Kidney glomerular epithelial cell (primary cell): Measurements from ENCODE around the gene SUPT5H.
"Not testable (repeated sequence)": the region's sequence is repeated elsewhere in the genome, so short reads cannot be mapped to it uniquely, and the experiment has no call there.

Source experiments
- DNase-seq: peaks from one replicate; lab custom pipeline; 2025; lab: John Stamatoyannopoulos, UW

SUPT5H gene

GRCh38 chr19:39465956-39466747 is 20.8 kb downstream of the SUPT5H start:
- DNase-seq: no peak

DNA sequence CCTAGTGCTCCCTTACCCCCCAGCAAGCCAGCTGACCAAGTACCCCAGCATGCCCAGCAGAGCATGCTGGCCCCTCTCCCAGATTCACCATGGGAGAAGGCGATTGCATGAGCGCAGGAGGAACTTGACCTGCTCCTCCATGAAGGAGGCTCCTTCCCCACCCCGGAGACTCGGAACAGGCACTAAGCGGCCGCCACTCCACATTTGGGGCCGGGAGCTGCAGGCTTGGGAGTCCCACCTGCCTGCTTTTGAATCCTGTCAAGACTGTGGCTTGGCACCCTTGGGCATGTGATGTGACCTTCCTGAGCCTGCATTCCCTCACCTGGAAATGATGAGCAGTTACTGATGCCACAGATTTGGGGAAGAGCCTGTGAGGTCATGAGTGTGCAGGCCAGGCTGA is 22.6 kb downstream of the SUPT5H start:
- DNase-seq: no peak

GRCh38 chr19:39469036-39469435 is 23.7 kb downstream of the SUPT5H start:
- no peak for DNase-seq

GRCh38 chr19:39469567-39469966 is 24.2 kb downstream of the SUPT5H start:
- no peak for DNase-seq

DNA sequence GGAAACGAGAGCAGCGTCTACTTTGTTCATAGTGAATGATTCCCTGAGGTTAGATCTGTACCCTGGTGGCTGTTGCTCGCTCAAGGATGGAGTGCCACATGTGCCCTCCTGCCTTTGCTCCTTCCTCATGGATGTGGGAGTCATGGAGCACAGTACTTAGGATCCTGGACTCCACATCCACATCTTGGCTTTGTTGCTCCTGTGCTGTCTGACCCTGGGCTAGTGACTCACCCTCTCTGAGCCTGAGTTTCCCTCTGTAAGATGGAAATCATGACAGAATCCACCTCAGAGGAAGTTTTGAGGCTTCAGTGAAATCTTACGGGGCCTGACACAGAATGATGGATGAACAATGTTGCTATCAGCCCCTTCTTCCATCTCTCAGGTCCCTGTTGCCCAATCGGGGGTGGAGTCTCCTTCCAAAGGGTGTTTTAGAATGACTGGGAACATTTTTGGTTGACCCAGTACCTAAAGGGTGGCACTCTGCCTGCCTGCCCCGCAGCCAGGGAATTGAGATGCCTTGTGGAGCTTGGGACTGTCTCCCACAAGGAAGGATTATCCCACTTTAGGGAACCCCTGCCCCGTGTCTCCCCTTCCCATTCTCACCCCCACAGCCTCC is 25.4 kb downstream of the SUPT5H start:
- DNase-seq: no peak

- no peak for DNase-seq
Observed at GRCh38 chr19:39471756-39472536, 26.6 kb downstream of the SUPT5H start.

DNA sequence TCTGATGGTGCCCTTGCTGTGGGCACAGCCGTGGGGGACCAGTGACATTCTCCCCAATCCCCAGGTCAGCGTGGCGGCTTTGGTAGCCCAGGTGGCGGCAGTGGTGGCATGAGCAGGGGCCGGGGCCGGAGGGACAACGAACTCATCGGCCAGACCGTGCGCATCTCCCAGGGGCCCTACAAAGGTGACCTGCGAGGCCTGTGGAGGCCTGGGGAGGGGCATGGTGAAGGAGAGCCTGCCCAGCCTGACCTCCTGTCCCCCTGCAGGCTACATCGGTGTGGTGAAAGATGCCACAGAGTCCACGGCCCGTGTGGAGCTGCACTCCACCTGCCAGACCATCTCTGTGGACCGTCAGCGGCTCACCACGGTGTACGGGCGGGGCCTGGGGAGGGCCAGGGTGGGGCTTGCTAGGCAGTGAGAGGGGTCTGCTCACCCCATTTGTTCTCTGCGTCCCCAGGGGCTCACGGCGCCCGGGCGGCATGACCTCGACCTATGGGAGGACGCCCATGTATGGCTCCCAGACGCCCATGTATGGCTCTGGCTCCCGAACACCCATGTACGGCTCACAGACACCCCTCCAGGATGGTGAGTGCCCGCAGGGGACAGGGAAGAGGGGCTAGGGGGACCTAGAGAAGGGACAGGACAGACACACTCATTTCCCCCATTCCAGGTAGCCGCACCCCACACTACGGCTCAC is 27.5 kb downstream of the SUPT5H start:
- no peak for DNase-seq

DNA sequence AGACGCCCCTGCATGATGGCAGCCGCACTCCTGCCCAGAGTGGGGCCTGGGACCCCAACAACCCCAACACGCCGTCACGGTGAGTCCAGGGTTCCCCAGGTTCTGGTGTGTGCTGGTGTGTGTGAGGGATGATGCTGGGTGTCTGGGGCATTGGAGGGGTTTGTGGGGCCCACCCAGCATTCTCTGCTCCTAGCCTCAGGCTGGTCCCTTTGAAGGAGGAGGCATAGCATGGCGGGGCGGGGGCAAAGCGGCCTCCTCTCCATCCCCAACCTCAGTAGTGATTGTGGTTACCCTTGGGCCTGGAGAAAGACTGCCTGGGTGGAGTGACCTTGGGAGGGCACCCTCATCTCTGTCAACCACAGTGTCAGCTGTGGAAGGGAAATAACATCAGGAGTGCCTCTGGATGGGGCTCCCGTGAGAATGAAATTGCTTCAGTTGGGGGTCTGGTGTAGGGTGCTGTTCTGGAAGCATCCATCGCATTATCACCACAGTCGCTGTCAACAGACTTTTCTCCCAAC is 28.1 kb downstream of the SUPT5H start:
- no peak for DNase-seq

GRCh38 chr19:39474139-39474620 is 28.8 kb downstream of the SUPT5H start:
- DNase-seq: no peak

- DNase-seq: no peak
Observed at GRCh38 chr19:39475748-39476147, 30.4 kb downstream of the SUPT5H start.

- not testable (repeated sequence) for DNase-seq
Observed at GRCh38 chr19:39479319-39479801, 34.0 kb downstream of the SUPT5H start.

DNA sequence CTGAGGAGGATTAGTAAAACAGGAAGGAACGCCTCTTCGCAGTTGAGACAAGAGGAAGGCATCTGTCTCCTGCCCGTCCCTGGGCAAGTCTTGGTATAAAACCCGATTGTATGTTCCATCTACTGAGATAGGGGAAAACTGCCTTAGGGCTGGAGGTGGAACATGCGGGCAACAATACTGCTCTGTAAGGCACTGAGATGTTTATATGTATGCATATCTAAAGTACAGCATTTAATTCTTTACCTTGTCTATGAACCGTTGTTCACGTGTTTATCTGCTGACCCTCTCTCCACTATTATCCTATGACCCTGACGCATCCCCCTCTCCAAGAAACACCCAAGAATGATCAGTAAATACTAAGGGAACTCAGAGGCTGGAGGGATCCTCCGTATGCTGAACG is 34.5 kb downstream of the SUPT5H start:
- no peak for DNase-seq

- DNase-seq: peak; percentile 91
Observed at GRCh38 chr19:39480337-39481228, 35.2 kb downstream of the SUPT5H start, which contains the start of gene TIMM50. TSS of gene TIMM50 (plus strand) at chr19:39480838. CDS start at chr19:39480854, 16 bp downstream.

GRCh38 chr19:39481229-39481545 is 35.8 kb downstream of the SUPT5H start:
- no peak for DNase-seq

GRCh38 chr19:39481676-39482075 is 36.3 kb downstream of the SUPT5H start:
- DNase-seq: no peak

DNA sequence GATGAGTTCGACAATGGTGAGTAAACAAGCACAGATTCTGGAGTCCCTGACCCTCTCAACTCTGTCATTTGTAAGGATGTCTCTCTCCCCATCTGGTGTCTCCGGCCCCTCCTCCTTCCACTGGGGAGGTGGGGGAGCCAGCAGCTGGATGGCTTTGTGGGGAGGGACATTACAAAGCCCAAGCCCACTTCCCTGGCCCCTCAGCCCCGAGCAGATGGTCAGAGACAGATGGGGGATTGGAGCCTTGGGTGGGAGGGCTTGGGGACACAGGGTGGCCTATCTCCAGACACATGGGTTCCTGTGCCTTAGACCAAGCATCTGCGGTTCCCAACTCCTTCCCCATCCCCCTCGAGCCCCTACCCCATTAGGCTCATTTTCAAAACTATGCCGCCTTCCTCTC is 37.8 kb downstream of the SUPT5H start:
- no peak for DNase-seq

- DNase-seq: no peak
Observed at GRCh38 chr19:39489756-39490155, 44.4 kb downstream of the SUPT5H start.

DNA sequence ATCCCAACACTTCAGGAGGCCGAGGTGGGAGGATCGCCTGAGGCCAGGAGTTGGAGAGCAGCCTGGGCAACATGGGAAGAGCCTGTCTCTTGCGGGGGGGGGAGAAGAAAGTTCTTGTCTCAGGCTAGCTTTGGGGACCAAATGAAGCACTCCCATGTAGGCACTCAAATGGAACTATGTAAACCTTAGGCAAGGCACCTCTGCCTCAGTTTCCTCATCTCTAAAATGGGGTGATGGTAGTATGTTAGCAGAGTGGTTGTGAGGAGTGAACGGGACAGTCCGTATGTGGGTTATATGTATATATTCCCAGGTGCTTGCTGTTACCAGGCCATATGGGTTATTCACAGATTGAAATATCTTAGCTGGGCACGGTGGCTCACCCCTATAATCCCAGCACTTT is 46.8 kb downstream of the SUPT5H start:
- DNase-seq: no peak

DNA sequence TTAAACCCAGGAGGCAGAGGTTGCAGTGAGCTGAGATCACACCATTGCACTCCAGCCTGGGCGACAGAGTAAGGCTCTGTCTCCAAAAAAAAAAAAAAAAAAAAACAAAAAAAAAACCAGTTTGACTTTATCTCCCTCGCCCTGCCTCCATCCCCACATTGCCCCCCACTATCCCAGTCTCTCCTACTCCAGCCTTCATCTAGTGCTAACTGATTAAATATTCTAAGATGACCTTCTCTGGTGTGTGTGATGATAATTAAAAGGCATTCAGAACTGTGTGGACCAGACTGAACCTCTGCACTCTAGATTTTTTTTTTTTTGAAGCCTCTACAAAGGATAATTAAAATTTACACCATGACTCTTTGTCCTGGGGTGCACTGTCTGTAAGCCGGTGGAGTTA is 47.4 kb downstream of the SUPT5H start:
- DNase-seq: no peak

GRCh38 chr19:39494661-39495060 is 49.3 kb downstream of the SUPT5H start:
- DNase-seq: no peak

- no peak for DNase-seq
Observed at GRCh38 chr19:39496063-39496462, 50.7 kb downstream of the SUPT5H start.
